ENCODE results near the gene TARBP1.

GRCh38 chr1:234413990-234414389 is 65.0 kb downstream of the TARBP1 start:
- TF ChIP-seq CTCF (IDR thresholded peaks at IDR 0.05), result no peak
- no peak for TF ChIP-seq EP300 (IDR thresholded peaks at IDR 0.05)

Data from ovary (tissue), 3 donors.